HepG2 (cell line): ENCODE measurements around the gene MIDN. TPM values are rescaled to one million over a fixed set of nuclear protein-coding genes. Genes with fewer than 3 reads are reported as not detected.

Source experiments
- BRCA1 ChIP-seq: sonication (generic); formaldehyde crosslinking; IDR thresholded peaks from 2 replicates; pipeline ENCODE4 v1.4.0; 2020; ENCODE audit warnings: missing genetic modification reagents
- BRF2 ChIP-seq: sonication (generic); formaldehyde crosslinking; IDR thresholded peaks from 2 replicates; pipeline ENCODE4 v1.8.1; 2022; ENCODE audit warnings: mild to moderate bottlenecking, missing genetic modification reagents
- GABPA ChIP-seq, 2 experiments: IDR thresholded peaks; 2 replicates each; pipeline ENCODE4 v1.6.1; 2011 to 2016; ENCODE audit warnings: low read depth in 2 of 2, low read length in 1 of 2, missing biosample characterization in 1 of 2, missing genetic modification characterization in 1 of 2
- HNRNPH1 ChIP-seq: fragments of 200-400 bp; formaldehyde crosslinking; optimal IDR thresholded peaks from 2 replicates; pipeline ENCODE3; 2017; ENCODE audit warnings: mild to moderate bottlenecking, low read depth, low read length
- KAT2B ChIP-seq: fragments of 150-350 bp; IDR thresholded peaks from 2 replicates; pipeline ENCODE4 v1.6.1; 2014; ENCODE audit warnings: low read depth, low read length, borderline replicate concordance
- RAD51 ChIP-seq: fragments of 450-650 bp; IDR thresholded peaks from 2 replicates; pipeline ENCODE4 v1.6.1; 2016; ENCODE audit warnings: borderline replicate concordance
- REXO4 ChIP-seq: sonication (generic); formaldehyde crosslinking; IDR thresholded peaks from 2 replicates; pipeline ENCODE4 v1.8.0; 2022; ENCODE audit warnings: missing genetic modification reagents, mild to moderate bottlenecking, borderline replicate concordance
- SALL1 ChIP-seq: sonication (generic); formaldehyde crosslinking; IDR thresholded peaks from 2 replicates; pipeline ENCODE4 v1.8.0; 2022; ENCODE audit warnings: mild to moderate bottlenecking, missing genetic modification reagents
- SP140L ChIP-seq: sonication (generic); formaldehyde crosslinking; IDR thresholded peaks from 2 replicates; pipeline ENCODE4 v1.4.0; 2020; ENCODE audit warnings: missing genetic modification reagents, borderline replicate concordance
- SRY ChIP-seq: sonication (generic); formaldehyde crosslinking; IDR thresholded peaks from 2 replicates; pipeline ENCODE4 v1.8.0; 2022; ENCODE audit warnings: mild to moderate bottlenecking, missing genetic modification reagents
- TP53 ChIP-seq: sonication (generic); formaldehyde crosslinking; conservative IDR thresholded peaks from 2 replicates; pipeline ENCODE4 v1.4.0; 2020; ENCODE audit warnings: missing genetic modification reagents
- ZBTB44 ChIP-seq: sonication (generic); formaldehyde crosslinking; IDR thresholded peaks from 2 replicates; pipeline ENCODE4 v1.4.0; 2020; ENCODE audit warnings: missing genetic modification reagents
- ZNF10 ChIP-seq: sonication (generic); formaldehyde crosslinking; IDR thresholded peaks from 2 replicates; pipeline ENCODE4 v1.4.0; 2020; ENCODE audit warnings: mild to moderate bottlenecking, low read depth, missing genetic modification reagents, borderline replicate concordance
- ZNF143 ChIP-seq: sonication (generic); formaldehyde crosslinking; IDR thresholded peaks from 2 replicates; pipeline ENCODE4 v1.4.0; 2020; ENCODE audit warnings: missing genetic modification reagents
- ZNF343 ChIP-seq: sonication (generic); formaldehyde crosslinking; IDR thresholded peaks from 2 replicates; pipeline ENCODE4 v1.4.0; 2020; ENCODE audit warnings: mild to moderate bottlenecking, missing genetic modification reagents
- ZNF713 ChIP-seq: sonication (generic); formaldehyde crosslinking; IDR thresholded peaks from 2 replicates; pipeline ENCODE4 v1.4.0; 2020; ENCODE audit warnings: mild to moderate bottlenecking, missing genetic modification reagents
- ZNF770 ChIP-seq: sonication (generic); formaldehyde crosslinking; IDR thresholded peaks from 2 replicates; pipeline ENCODE4 v1.5.0; 2020; ENCODE audit warnings: mild to moderate bottlenecking, missing genetic modification reagents
- ZSCAN5A ChIP-seq: sonication (generic); formaldehyde crosslinking; IDR thresholded peaks from 2 replicates; pipeline ENCODE4 v1.8.0; 2022; ENCODE audit warnings: mild to moderate bottlenecking, missing genetic modification reagents, borderline replicate concordance
- polyA plus RNA-seq, 8 experiments: library from polyadenylated mRNA; depleted of rRNA in 3 of 8; stranded (reverse) in 7 of 8; unstranded in 1 of 8; fragments of >200 nt; fragmentation: Illumina TruSeq in 4 of 8; extraction: Trizol in 4 of 8; gene quantifications; 2 replicates each; pipeline versions ENCODE4 v1.2.1 to v1.2.3, GENCODE V29; 2011 to 2016; ENCODE audit warnings: low read depth in 4 of 8, missing spikeins in 1 of 8, mixed read lengths in 1 of 8; ENCODE audit not compliant: insufficient read depth in 1 of 8
- total RNA-seq, 5 experiments: library from RNA; depleted of rRNA; stranded (reverse); fragments of >200 nt; fragmentation: Illumina TruSeq; extraction: Trizol; gene quantifications; 2 replicates each; pipeline ENCODE4 v1.2.3, GENCODE V29; 2016; ENCODE audit warnings: low read depth in 1 of 5

MIDN gene
- total and polyA plus RNA-seq, 2 of the 13 experiments (the other 11 are each of a cell fraction or from before 2014, with no cell fraction given), result 8.4 to 18.0 TPM

GRCh38 chr19:1260749-1261537 lies 12.6 kb downstream of the MIDN start (continued):
- TF ChIP-seq BRF2 (CRISPR knock-in tag) (no peak), RAD51 (no peak), SALL1 (CRISPR knock-in tag) (no peak), ZNF770 (CRISPR knock-in tag) (no peak; the same call in 1 of the 2 replicates), ZNF343 (CRISPR knock-in tag) (no peak), SRY (CRISPR knock-in tag) (no peak), GABPA (IDR thresholded peaks at IDR 0.05; ENCODE audit: low read depth, low read length) (no peak), GABPA (CRISPR knock-in tag; IDR thresholded peaks at IDR 0.05; ENCODE audit: low read depth) (peak; percentile 74), ZSCAN5A (no peak), TP53 (CRISPR knock-in tag) (no peak), ZBTB44 (CRISPR knock-in tag) (no peak), HNRNPH1 (no peak), ZNF10 (CRISPR knock-in tag) (no peak), BRCA1 (CRISPR knock-in tag) (no peak), REXO4 (CRISPR knock-in tag) (no peak), ZNF143 (no peak), KAT2B (no peak), ZNF713 (no peak), SP140L (CRISPR knock-in tag) (no peak)
